OCI-LY3 (cell line): Measurements from ENCODE around the gene TXNDC17.
"Not testable (repeated sequence)": the region's sequence is repeated elsewhere in the genome, so short reads cannot be mapped to it uniquely, and the experiment has no call there.

Source experiments
- H2AFZ ChIP-seq: fragments of 200-600, 300-600 bp; shearing (Covaris generic); 2 replicates; pipeline ENCODE4 v1.6.0; 2014; ENCODE audit warnings: antibody characterized with exemption, low read depth, low read length
- H3K27ac ChIP-seq: fragments of 200-600, 300-600 bp; sonication (generic); 2 replicates; pipeline ENCODE4 v1.5.1; 2014; ENCODE audit warnings: mild to moderate bottlenecking, low read length, moderate library complexity, mixed read lengths
- H3K27me3 ChIP-seq: fragments of 200-600, 300-600 bp; sonication (generic); 2 replicates; pipeline ENCODE4 v1.6.1; 2014; ENCODE audit warnings: low read depth, low read length, mixed read lengths
- H3K36me3 ChIP-seq: fragments of 200-600, 300-600 bp; sonication (generic); replicated peaks from 2 replicates; pipeline ENCODE3; 2014; ENCODE audit warnings: low read depth, low read length, mixed read lengths
- H3K4me1 ChIP-seq: fragments of 300-600, 200-600 bp; sonication (generic); 2 replicates; pipeline ENCODE4 v1.6.1; 2014; ENCODE audit warnings: low read length, mixed read lengths
- H3K4me2 ChIP-seq: fragments of 200-600, 300-600 bp; sonication (generic); 2 replicates; pipeline ENCODE4 v1.6.1; 2014; ENCODE audit warnings: low read length, mixed read lengths
- H3K4me3 ChIP-seq: fragments of 300-600, 200-600 bp; sonication (generic); 2 replicates; pipeline ENCODE4 v1.5.1; 2014; ENCODE audit warnings: antibody characterized with exemption, mild to moderate bottlenecking, low read length, moderate library complexity
- H3K79me2 ChIP-seq: fragments of 300-600, 200-600 bp; shearing (Covaris generic); 2 replicates; pipeline ENCODE4 v1.6.1; 2014; ENCODE audit warnings: mild to moderate bottlenecking, low read length, mixed read lengths
- H3K9ac ChIP-seq: fragments of 300-600, 200-600 bp; shearing (Covaris generic); 2 replicates; pipeline ENCODE4 v1.6.0; 2014; ENCODE audit warnings: mild to moderate bottlenecking, low read length, moderate library complexity
- H3K9me3 ChIP-seq: fragments of 200-600, 300-600 bp; shearing (Covaris generic); 2 replicates; pipeline ENCODE4 v1.6.1; 2014; ENCODE audit warnings: low read length, mixed read lengths; ENCODE audit not compliant: insufficient read depth
- H4K20me1 ChIP-seq: fragments of 200-600, 300-600 bp; sonication (generic); 2 replicates; pipeline ENCODE4 v1.6.1; 2016; ENCODE audit warnings: low read length, mixed read lengths; ENCODE audit not compliant: insufficient read depth
- CTCF ChIP-seq: fragments of 200-600, 300-600 bp; sonication (generic); IDR thresholded peaks from 2 replicates; pipeline ENCODE4 v1.5.1; 2014; ENCODE audit warnings: antibody characterized with exemption, low read length, low read depth
- EZH2phosphoT487 ChIP-seq: fragments of 200-600 bp; shearing (Covaris generic); IDR thresholded peaks from 2 replicates; pipeline ENCODE4 v1.6.1; 2018; ENCODE audit warnings: antibody characterized with exemption, mixed run types, low read depth

The TXNDC17 gene

GRCh38 chr17:6691546-6691945 is 50.7 kb downstream of the TXNDC17 start:
- no peaks in the 10 kb centered on the region for H3K4me1 ChIP-seq
- H3K9ac ChIP-seq: no peak overlapping the region
- no peaks in the 10 kb centered on the region for H3K9me3 ChIP-seq
- H3K27ac ChIP-seq: no peak overlapping the region
- H3K4me3 ChIP-seq: no peak overlapping the region
- TF ChIP-seq CTCF: no peak
- no peak for TF ChIP-seq EZH2phosphoT487
- H3K27me3 ChIP-seq: peaks cover 5% of the 10 kb centered on the region; the same call in 1 of the 2 replicates
- H3K79me2 ChIP-seq: no peaks in the 10 kb centered on the region
- no peaks in the 10 kb centered on the region for H4K20me1 ChIP-seq
- no peaks in the 10 kb centered on the region for H3K36me3 ChIP-seq
- H2AFZ ChIP-seq: no peak overlapping the region
- H3K4me2 ChIP-seq: no peak overlapping the region

- H3K27me3 ChIP-seq: not testable (repeated sequence)
These were observed 51.1 kb downstream of the TXNDC17 start for GRCh38 chr17:6691958-6692357.

More at GRCh38 chr17:6691958-6692357, 51.1 kb downstream of the TXNDC17 start:
- H4K20me1 ChIP-seq, H2AFZ ChIP-seq, H3K79me2 ChIP-seq, H3K9me3 ChIP-seq, H3K4me3 ChIP-seq, H3K4me1 ChIP-seq, H3K36me3 ChIP-seq, H3K27ac ChIP-seq, H3K4me2 ChIP-seq, H3K9ac ChIP-seq: not testable (repeated sequence)
